ENCODE measurements around the gene CD207.

GRCh38 chr2:70790136-70790828, 45.3 kb downstream of the CD207 start, which contains the start of gene FIGLA:
- TF ChIP-seq CTCF (IDR thresholded peaks at IDR 0.05), result no peak
- no peak for TF ChIP-seq POLR2A (IDR thresholded peaks at IDR 0.05)
- TF ChIP-seq EP300 (IDR thresholded peaks at IDR 0.05), result no peak

Measured in sigmoid colon (tissue), 4 donors.